CD14-positive monocyte (primary cell): Measurements from ENCODE around the gene KMT2E. TPM values are rescaled to one million over a fixed set of nuclear protein-coding genes. Genes with fewer than 3 reads are reported as not detected.

Experiments
- DNase-seq, 3 donors: peaks; one replicate each; pipeline ENCODE4 v3.0.0-alpha.2; 2011 to 2022
- H2AFZ ChIP-seq: 2 replicates; pipeline ENCODE4 v1.6.0; 2012; ENCODE audit warnings: mild to moderate bottlenecking, low read depth, low read length, inconsistent platforms; ENCODE audit not compliant: insufficient read depth, poor library complexity, severe bottlenecking
- H3K27ac ChIP-seq, 2 donors: 1 replicate in 1 of 2; 2 replicates in 1 of 2; pipeline ENCODE4 v1.5.1; 2012 to 2013; ENCODE audit warnings: low read length in 2 of 2, control low read depth in 1 of 2, inconsistent platforms in 1 of 2, low read depth in 1 of 2, mild to moderate bottlenecking in 1 of 2
- H3K27me3 ChIP-seq, 2 donors: one replicate each; pipeline versions ENCODE4 v1.6.0 to v1.6.1; 2011 to 2013; ENCODE audit warnings: low read length in 2 of 2; ENCODE audit not compliant: control insufficient read depth in 2 of 2, insufficient read depth in 2 of 2
- H3K36me3 ChIP-seq, 2 donors: replicated peaks in 1 of 2; 1 replicate in 1 of 2; 2 replicates in 1 of 2; pipeline versions ENCODE4 v1.5.1 to v1.6.1; 2012 to 2013; ENCODE audit warnings: low read length in 2 of 2, control low read depth in 1 of 2, inconsistent platforms in 1 of 2, mild to moderate bottlenecking in 1 of 2; ENCODE audit not compliant: insufficient read depth in 2 of 2, control insufficient read depth in 1 of 2
- H3K4me1 ChIP-seq, 2 donors: 1 replicate in 1 of 2; 2 replicates in 1 of 2; pipeline versions ENCODE4 v1.5.1 to v1.6.1; 2012 to 2013; ENCODE audit warnings: low read length in 2 of 2, control low read depth in 1 of 2, inconsistent platforms in 1 of 2, mild to moderate bottlenecking in 1 of 2, moderate library complexity in 1 of 2; ENCODE audit not compliant: insufficient read depth in 2 of 2, control insufficient read depth in 1 of 2
- H3K4me2 ChIP-seq: replicated peaks from 2 replicates; pipeline ENCODE3; 2012; ENCODE audit warnings: low read length, moderate library complexity, mild to moderate bottlenecking; ENCODE audit not compliant: poor library complexity, severe bottlenecking; ENCODE audit errors: extremely low read depth
- H3K4me3 ChIP-seq, 3 experiments: fragments of 200-600 bp in 1 of 3; sonication (generic) in 1 of 3; replicated peaks in 1 of 3; 1 replicate in 2 of 3; 2 replicates in 1 of 3; pipeline ENCODE4 v1.5.1; 2011 to 2013; ENCODE audit warnings: low read length in 3 of 3, mild to moderate bottlenecking in 3 of 3, control low read depth in 2 of 3, low read depth in 2 of 3, inconsistent platforms in 1 of 3, moderate library complexity in 1 of 3
- H3K79me2 ChIP-seq: 2 replicates; pipeline ENCODE4 v1.6.0; 2012; ENCODE audit warnings: mild to moderate bottlenecking, control low read depth, inconsistent platforms, low read length, moderate library complexity; ENCODE audit not compliant: insufficient read depth
- H3K9ac ChIP-seq: 2 replicates; pipeline ENCODE4 v1.6.0; 2017; ENCODE audit warnings: low read length, mild to moderate bottlenecking; ENCODE audit not compliant: insufficient read depth, poor library complexity, severe bottlenecking
- H3K9me3 ChIP-seq, 2 donors: replicated peaks in 1 of 2; 1 replicate in 1 of 2; 2 replicates in 1 of 2; pipeline versions ENCODE4 v1.5.1 to v1.6.1; 2012 to 2013; ENCODE audit warnings: low read length in 2 of 2, control low read depth in 1 of 2; ENCODE audit not compliant: control insufficient read depth in 1 of 2, insufficient read depth in 1 of 2
- H4K20me1 ChIP-seq: 2 replicates; pipeline ENCODE4 v1.6.0; 2012; ENCODE audit warnings: mild to moderate bottlenecking, low read length, control low read depth, moderate library complexity; ENCODE audit not compliant: insufficient read depth
- H3K27ac Mint-ChIP-seq, 7 donors: one replicate each; pipeline ENCODE4 v1.8.0; 2020; ENCODE audit warnings: mild to moderate bottlenecking in 7 of 7, mixed read lengths in 7 of 7, moderate library complexity in 6 of 7, inconsistent platforms in 2 of 7
- H3K27me3 Mint-ChIP-seq, 3 donors: one replicate each; pipeline ENCODE4 v1.8.0; 2021 to 2022; ENCODE audit warnings: low read depth in 3 of 3, mild to moderate bottlenecking in 3 of 3, mixed read lengths in 3 of 3, moderate library complexity in 3 of 3, inconsistent platforms in 1 of 3
- H3K36me3 Mint-ChIP-seq, 2 donors: one replicate each; pipeline ENCODE4 v1.8.0; 2020; ENCODE audit warnings: mixed read lengths in 2 of 2, inconsistent platforms in 1 of 2, mild to moderate bottlenecking in 1 of 2
- H3K4me1 Mint-ChIP-seq: one replicate; pipeline ENCODE4 v1.8.0; 2020; ENCODE audit warnings: mild to moderate bottlenecking, mixed read lengths
- H3K4me3 Mint-ChIP-seq, 2 donors: one replicate each; pipeline ENCODE4 v1.8.0; 2020; ENCODE audit warnings: mild to moderate bottlenecking in 2 of 2, mixed read lengths in 2 of 2, moderate library complexity in 1 of 2
- H3K9me3 Mint-ChIP-seq, 7 donors: one replicate each; pipeline ENCODE4 v1.8.0; 2020 to 2022; ENCODE audit warnings: mixed read lengths in 7 of 7, mild to moderate bottlenecking in 6 of 7, moderate library complexity in 6 of 7, inconsistent platforms in 2 of 7
- CTCF ChIP-seq: fragments of 200-600 bp; IDR thresholded peaks from one replicate; pipeline ENCODE4 v1.8.0; 2022; ENCODE audit warnings: antibody characterized with exemption, mild to moderate bottlenecking
- WGBS: methylation state at CpG from one replicate; pipeline ENCODE4 v1.1.5; 2013; ENCODE audit warnings: missing lambda C conversion rate; ENCODE audit not compliant: insufficient coverage; 5-methylcytosine and 5-hydroxymethylcytosine counted together
- intact Hi-C, 2 donors: fragments of 100-400 bp; cut with micrococcal nuclease; formaldehyde crosslinking; loops; one replicate each; pipeline versions ENCODE4 v1.15.0 to v1.15.1; 2023
- polyA plus RNA-seq, 3 donors: library from polyadenylated mRNA; depleted of rRNA in 1 of 3; unstranded in 2 of 3; stranded (reverse) in 1 of 3; fragments of 300-500 nt in 2 of 3; fragments of >200 nt in 1 of 3; fragmentation: Illumina TruSeq in 2 of 3; gene quantifications; 1 replicate in 2 of 3; 2 replicates in 1 of 3; pipeline ENCODE4 v1.2.3, GENCODE V29; 2012 to 2021

Gene KMT2E
- polyA plus RNA-seq, 3 donors = 21.5 to 58.0 (median 33.1) TPM

DNA sequence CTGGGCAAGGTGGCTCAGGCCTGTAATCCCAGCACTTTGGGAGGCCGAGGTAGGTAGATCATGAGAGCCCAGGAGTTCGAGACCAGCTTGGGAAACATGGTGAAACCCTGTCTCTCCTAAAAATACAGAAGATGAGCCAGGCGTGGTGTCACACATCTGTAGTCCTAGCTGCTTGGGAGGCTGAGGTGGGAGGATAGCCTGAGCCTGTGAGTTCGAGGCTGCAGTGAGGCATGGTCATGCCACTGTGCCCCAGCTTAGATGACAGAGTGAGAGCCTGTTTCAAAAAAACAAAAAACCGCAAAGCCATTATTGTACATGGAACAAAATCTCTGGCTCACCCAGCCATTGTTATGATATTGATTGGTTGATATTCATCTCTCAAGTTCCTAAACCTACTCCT is 53.7 kb downstream of the KMT2E start:
- H3K36me3 Mint-ChIP-seq = peaks cover 68 to 84% of the 10 kb centered on the region in 2 donors
- Histone ChIP-seq H3K79me2 (peaks cover 67% of the 10 kb centered on the region), H2AFZ (no peak overlapping the region), H3K9me3 (no peaks in the 10 kb centered on the region), H3K4me2 (no peak overlapping the region), H4K20me1 (peaks cover 96% of the 10 kb centered on the region), H3K27me3 (no peaks in the 10 kb centered on the region), H3K36me3 (peaks cover 85 to 96% of the 10 kb centered on the region in 2 donors), H3K27ac (peak overlapping the region in 1 of 2 donors; percentile 34), H3K4me3 (no peak overlapping the region), H3K4me1 (no peaks in the 10 kb centered on the region), H3K9ac (no peak overlapping the region)
- intact Hi-C loops = no loop called here
- H3K27me3 Mint-ChIP-seq = no peaks in the 10 kb centered on the region
- 94% methylated on average over 2 of the region's 5 CpGs for WGBS
- no peaks in the 10 kb centered on the region for H3K9me3 Mint-ChIP-seq
- no peak overlapping the region for H3K4me3 Mint-ChIP-seq
- TF ChIP-seq CTCF = no peak
- no peak for DNase-seq
- no peaks in the 10 kb centered on the region for H3K4me1 Mint-ChIP-seq
- peak overlapping the region in 1 of 7 donors; percentile 46 for H3K27ac Mint-ChIP-seq

DNA sequence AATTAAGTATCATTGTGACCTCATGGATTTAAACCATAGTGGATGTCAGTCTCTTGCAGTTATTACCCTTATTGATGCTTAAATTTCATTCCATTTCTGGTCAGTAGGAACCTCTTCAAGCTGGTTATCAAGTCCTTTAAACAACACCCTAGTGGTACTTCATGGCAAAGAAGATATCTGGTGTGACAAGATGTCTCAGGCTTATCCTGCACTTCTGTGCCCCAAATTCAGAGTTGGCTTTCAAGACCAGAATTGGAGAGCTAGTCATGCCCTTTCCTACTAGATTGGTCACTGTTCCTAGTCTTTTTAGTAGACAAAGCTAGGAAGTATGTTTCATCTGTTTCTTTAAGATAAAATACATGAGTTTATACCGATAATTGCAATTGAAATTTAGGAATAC is 54.9 kb downstream of the KMT2E start:
- Histone ChIP-seq H3K36me3 (peaks cover 86 to 96% of the 10 kb centered on the region in 2 donors), H3K4me3 (no peak overlapping the region), H3K27me3 (no peaks in the 10 kb centered on the region), H3K27ac (no peak overlapping the region), H3K4me1 (no peaks in the 10 kb centered on the region), H2AFZ (no peak overlapping the region), H3K4me2 (no peak overlapping the region), H3K9me3 (no peaks in the 10 kb centered on the region), H3K79me2 (peaks cover 58% of the 10 kb centered on the region), H3K9ac (no peak overlapping the region), H4K20me1 (peaks cover 96% of the 10 kb centered on the region)
- Mint-ChIP-seq H3K27ac (no peak overlapping the region), H3K36me3 (peaks cover 65 to 83% of the 10 kb centered on the region in 2 donors), H3K27me3 (no peaks in the 10 kb centered on the region), H3K4me1 (no peaks in the 10 kb centered on the region), H3K4me3 (no peak overlapping the region), H3K9me3 (no peaks in the 10 kb centered on the region)
- intact Hi-C loops = no loop called here
- DNase-seq = no peak
- WGBS = no CpG with 5 or more reads among the region's 1 CpG
- TF ChIP-seq CTCF = no peak
